GM10847 (cell line): ENCODE measurements around the gene LRP3.

Experiments used
- POLR2A ChIP-seq: IDR thresholded peaks from 2 replicates; pipeline ENCODE4 v1.6.1; 2011; ENCODE audit not compliant: insufficient read length; ENCODE audit errors: extremely low read depth

The LRP3 gene

GRCh38 chr19:33206261-33207039 lies 12.3 kb downstream of the LRP3 start:
- no peak for TF ChIP-seq POLR2A

- no peak for TF ChIP-seq POLR2A
Observed at GRCh38 chr19:33207040-33207620, 13.0 kb downstream of the LRP3 start.

GRCh38 chr19:33207903-33208302 lies 13.8 kb downstream of the LRP3 start:
- no peak for TF ChIP-seq POLR2A

- TF ChIP-seq POLR2A = no peak
Observed at GRCh38 chr19:33208371-33208895, 14.3 kb downstream of the LRP3 start.

- no peak for TF ChIP-seq POLR2A
Observed at GRCh38 chr19:33208904-33209849, 15.0 kb downstream of the LRP3 start.

GRCh38 chr19:33210266-33210940 lies 16.3 kb downstream of the LRP3 start:
- TF ChIP-seq POLR2A = no peak

- no peak for TF ChIP-seq POLR2A
Observed at GRCh38 chr19:33211794-33212435, 17.8 kb downstream of the LRP3 start.

- no peak for TF ChIP-seq POLR2A
Observed at GRCh38 chr19:33212436-33213172, 18.5 kb downstream of the LRP3 start.

- no peak for TF ChIP-seq POLR2A
Observed at GRCh38 chr19:33214596-33214995, 20.5 kb downstream of the LRP3 start.

- TF ChIP-seq POLR2A = no peak
Observed at GRCh38 chr19:33215438-33216197, 21.5 kb downstream of the LRP3 start.

- TF ChIP-seq POLR2A = no peak
Observed at GRCh38 chr19:33216198-33216830, 22.2 kb downstream of the LRP3 start.

- TF ChIP-seq POLR2A = no peak
Observed at GRCh38 chr19:33217881-33218280, 23.8 kb downstream of the LRP3 start.
